Measurements from ENCODE around the gene GAS2L2. TPM values are rescaled to one million over a fixed set of nuclear protein-coding genes. Genes with fewer than 3 reads are reported as not detected.

GAS2L2 gene
- total and polyA plus RNA-seq, 2 experiments from 2014 or later: 0.06 TPM; not detected in 1

DNA sequence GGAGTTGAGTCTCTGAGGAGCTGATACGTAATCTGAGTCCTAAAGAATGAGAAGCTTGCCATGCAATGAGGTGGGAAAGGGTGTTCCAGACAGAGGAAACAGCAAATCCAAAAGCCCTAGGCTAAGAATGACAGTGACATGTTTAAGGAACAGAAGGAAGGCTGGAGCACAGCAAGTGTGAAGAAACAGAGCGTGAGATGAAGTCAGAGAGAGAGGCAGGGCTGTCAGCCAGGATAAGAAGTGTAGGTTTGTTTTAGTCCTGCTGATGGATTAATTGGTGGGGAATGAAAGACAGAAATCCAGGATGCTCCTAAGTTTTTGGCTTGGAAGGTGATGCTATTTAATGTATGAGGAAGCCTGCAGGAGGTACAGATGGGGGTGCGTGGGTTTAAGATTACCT is 27.9 kb upstream of the GAS2L2 start:
- Histone ChIP-seq H3K4me1 (ENCODE audit: insufficient read depth) (no peaks in the 10 kb centered on the region), H2AFZ (no peak overlapping the region), H3K79me2 (replicated peaks; ENCODE audit: insufficient read depth) (no peaks in the 10 kb centered on the region), H3K27me3 (ENCODE audit: insufficient read depth) (no peaks in the 10 kb centered on the region), H3K9me2 (ENCODE audit: insufficient read depth) (no peaks in the 10 kb centered on the region), H3K27ac (ENCODE audit: low read depth) (no peak overlapping the region), H3K36me3 (ENCODE audit: insufficient read depth) (no peaks in the 10 kb centered on the region), H3F3A (replicated peaks; ENCODE audit: low read depth) (no peaks in the 10 kb centered on the region), H3K4me3 (no peak overlapping the region), H3K4me2 (no peak overlapping the region), H4K20me1 (replicated peaks; ENCODE audit: insufficient read depth) (no peaks in the 10 kb centered on the region)
- H3K36me3 Mint-ChIP-seq (ENCODE audit: low read depth): no peaks in the 10 kb centered on the region
- H3K4me3 Mint-ChIP-seq: no peak overlapping the region; the same call in 2 of the 3 replicates
- ATAC-seq (no peak), DNase-seq (ENCODE audit: low spot score) (no peak)
- H3K4me1 Mint-ChIP-seq: no peaks in the 10 kb centered on the region
- H3K9me3 Mint-ChIP-seq: no peaks in the 10 kb centered on the region
- no peak overlapping the region for H3K27ac Mint-ChIP-seq
- TF ChIP-seq EZH2 (IDR thresholded peaks at IDR 0.05; ENCODE audit: low read depth, unreplicated experiment) (no peak), ZNF331 (CRISPR knock-in tag; IDR thresholded peaks at IDR 0.05; ENCODE audit: low read depth) (no peak), JUNB (IDR thresholded peaks at IDR 0.05; ENCODE audit: unreplicated experiment) (no peak), CREB1 (CRISPR knock-in tag; IDR thresholded peaks at IDR 0.05; ENCODE audit: low read depth) (no peak), EZH2phosphoT487 (IDR thresholded peaks at IDR 0.05; ENCODE audit: unreplicated experiment) (no peak), NANOG (IDR thresholded peaks at IDR 0.05; ENCODE audit: borderline replicate concordance) (no peak), STAT1 (IDR thresholded peaks at IDR 0.05; ENCODE audit: unreplicated experiment) (no peak), ZNF114 (CRISPR knock-in tag; IDR thresholded peaks at IDR 0.05) (no peak), POLR2AphosphoS5 (IDR thresholded peaks at IDR 0.05; ENCODE audit: low read depth) (no peak)
- TF ChIP-seq, protein P1, sequence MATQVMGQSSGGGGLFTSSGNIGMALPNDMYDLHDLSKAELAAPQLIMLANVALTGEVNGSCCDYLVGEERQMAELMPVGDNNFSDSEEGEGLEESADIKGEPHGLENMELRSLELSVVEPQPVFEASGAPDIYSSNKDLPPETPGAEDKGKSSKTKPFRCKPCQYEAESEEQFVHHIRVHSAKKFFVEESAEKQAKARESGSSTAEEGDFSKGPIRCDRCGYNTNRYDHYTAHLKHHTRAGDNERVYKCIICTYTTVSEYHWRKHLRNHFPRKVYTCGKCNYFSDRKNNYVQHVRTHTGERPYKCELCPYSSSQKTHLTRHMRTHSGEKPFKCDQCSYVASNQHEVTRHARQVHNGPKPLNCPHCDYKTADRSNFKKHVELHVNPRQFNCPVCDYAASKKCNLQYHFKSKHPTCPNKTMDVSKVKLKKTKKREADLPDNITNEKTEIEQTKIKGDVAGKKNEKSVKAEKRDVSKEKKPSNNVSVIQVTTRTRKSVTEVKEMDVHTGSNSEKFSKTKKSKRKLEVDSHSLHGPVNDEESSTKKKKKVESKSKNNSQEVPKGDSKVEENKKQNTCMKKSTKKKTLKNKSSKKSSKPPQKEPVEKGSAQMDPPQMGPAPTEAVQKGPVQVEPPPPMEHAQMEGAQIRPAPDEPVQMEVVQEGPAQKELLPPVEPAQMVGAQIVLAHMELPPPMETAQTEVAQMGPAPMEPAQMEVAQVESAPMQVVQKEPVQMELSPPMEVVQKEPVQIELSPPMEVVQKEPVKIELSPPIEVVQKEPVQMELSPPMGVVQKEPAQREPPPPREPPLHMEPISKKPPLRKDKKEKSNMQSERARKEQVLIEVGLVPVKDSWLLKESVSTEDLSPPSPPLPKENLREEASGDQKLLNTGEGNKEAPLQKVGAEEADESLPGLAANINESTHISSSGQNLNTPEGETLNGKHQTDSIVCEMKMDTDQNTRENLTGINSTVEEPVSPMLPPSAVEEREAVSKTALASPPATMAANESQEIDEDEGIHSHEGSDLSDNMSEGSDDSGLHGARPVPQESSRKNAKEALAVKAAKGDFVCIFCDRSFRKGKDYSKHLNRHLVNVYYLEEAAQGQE (IDR thresholded peaks at IDR 0.05; ENCODE audit: unreplicated experiment): no peak
- TF ChIP-seq, protein P2, sequence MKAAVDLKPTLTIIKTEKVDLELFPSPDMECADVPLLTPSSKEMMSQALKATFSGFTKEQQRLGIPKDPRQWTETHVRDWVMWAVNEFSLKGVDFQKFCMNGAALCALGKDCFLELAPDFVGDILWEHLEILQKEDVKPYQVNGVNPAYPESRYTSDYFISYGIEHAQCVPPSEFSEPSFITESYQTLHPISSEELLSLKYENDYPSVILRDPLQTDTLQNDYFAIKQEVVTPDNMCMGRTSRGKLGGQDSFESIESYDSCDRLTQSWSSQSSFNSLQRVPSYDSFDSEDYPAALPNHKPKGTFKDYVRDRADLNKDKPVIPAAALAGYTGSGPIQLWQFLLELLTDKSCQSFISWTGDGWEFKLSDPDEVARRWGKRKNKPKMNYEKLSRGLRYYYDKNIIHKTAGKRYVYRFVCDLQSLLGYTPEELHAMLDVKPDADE (IDR thresholded peaks at IDR 0.05): no peak
- TF ChIP-seq, protein P3, sequence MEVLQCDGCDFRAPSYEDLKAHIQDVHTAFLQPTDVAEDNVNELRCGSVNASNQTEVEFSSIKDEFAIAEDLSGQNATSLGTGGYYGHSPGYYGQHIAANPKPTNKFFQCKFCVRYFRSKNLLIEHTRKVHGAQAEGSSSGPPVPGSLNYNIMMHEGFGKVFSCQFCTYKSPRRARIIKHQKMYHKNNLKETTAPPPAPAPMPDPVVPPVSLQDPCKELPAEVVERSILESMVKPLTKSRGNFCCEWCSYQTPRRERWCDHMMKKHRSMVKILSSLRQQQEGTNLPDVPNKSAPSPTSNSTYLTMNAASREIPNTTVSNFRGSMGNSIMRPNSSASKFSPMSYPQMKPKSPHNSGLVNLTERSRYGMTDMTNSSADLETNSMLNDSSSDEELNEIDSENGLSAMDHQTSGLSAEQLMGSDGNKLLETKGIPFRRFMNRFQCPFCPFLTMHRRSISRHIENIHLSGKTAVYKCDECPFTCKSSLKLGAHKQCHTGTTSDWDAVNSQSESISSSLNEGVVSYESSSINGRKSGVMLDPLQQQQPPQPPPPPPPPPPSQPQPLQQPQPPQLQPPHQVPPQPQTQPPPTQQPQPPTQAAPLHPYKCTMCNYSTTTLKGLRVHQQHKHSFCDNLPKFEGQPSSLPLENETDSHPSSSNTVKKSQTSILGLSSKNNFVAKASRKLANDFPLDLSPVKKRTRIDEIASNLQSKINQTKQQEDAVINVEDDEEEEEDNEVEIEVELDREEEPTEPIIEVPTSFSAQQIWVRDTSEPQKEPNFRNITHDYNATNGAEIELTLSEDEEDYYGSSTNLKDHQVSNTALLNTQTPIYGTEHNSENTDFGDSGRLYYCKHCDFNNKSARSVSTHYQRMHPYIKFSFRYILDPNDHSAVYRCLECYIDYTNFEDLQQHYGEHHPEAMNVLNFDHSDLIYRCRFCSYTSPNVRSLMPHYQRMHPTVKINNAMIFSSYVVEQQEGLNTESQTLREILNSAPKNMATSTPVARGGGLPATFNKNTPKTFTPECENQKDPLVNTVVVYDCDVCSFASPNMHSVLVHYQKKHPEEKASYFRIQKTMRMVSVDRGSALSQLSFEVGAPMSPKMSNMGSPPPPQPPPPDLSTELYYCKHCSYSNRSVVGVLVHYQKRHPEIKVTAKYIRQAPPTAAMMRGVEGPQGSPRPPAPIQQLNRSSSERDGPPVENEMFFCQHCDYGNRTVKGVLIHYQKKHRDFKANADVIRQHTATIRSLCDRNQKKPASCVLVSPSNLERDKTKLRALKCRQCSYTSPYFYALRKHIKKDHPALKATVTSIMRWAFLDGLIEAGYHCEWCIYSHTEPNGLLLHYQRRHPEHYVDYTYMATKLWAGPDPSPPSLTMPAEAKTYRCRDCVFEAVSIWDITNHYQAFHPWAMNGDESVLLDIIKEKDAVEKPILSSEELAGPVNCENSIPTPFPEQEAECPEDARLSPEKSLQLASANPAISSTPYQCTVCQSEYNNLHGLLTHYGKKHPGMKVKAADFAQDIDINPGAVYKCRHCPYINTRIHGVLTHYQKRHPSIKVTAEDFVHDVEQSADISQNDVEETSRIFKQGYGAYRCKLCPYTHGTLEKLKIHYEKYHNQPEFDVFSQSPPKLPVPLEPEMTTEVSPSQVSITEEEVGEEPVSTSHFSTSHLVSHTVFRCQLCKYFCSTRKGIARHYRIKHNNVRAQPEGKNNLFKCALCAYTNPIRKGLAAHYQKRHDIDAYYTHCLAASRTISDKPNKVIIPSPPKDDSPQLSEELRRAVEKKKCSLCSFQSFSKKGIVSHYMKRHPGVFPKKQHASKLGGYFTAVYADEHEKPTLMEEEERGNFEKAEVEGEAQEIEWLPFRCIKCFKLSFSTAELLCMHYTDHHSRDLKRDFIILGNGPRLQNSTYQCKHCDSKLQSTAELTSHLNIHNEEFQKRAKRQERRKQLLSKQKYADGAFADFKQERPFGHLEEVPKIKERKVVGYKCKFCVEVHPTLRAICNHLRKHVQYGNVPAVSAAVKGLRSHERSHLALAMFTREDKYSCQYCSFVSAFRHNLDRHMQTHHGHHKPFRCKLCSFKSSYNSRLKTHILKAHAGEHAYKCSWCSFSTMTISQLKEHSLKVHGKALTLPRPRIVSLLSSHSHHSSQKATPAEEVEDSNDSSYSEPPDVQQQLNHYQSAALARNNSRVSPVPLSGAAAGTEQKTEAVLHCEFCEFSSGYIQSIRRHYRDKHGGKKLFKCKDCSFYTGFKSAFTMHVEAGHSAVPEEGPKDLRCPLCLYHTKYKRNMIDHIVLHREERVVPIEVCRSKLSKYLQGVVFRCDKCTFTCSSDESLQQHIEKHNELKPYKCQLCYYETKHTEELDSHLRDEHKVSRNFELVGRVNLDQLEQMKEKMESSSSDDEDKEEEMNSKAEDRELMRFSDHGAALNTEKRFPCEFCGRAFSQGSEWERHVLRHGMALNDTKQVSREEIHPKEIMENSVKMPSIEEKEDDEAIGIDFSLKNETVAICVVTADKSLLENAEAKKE (CRISPR knock-in tag; IDR thresholded peaks at IDR 0.05): no peak
- TF ChIP-seq, protein P4, sequence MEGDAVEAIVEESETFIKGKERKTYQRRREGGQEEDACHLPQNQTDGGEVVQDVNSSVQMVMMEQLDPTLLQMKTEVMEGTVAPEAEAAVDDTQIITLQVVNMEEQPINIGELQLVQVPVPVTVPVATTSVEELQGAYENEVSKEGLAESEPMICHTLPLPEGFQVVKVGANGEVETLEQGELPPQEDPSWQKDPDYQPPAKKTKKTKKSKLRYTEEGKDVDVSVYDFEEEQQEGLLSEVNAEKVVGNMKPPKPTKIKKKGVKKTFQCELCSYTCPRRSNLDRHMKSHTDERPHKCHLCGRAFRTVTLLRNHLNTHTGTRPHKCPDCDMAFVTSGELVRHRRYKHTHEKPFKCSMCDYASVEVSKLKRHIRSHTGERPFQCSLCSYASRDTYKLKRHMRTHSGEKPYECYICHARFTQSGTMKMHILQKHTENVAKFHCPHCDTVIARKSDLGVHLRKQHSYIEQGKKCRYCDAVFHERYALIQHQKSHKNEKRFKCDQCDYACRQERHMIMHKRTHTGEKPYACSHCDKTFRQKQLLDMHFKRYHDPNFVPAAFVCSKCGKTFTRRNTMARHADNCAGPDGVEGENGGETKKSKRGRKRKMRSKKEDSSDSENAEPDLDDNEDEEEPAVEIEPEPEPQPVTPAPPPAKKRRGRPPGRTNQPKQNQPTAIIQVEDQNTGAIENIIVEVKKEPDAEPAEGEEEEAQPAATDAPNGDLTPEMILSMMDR (conservative IDR thresholded peaks at IDR 0.05; ENCODE audit: low read depth in 2 of 2): no peak
- peaks cover 3% of the 10 kb centered on the region for H3K27me3 Mint-ChIP-seq (ENCODE audit: insufficient read depth, low read depth, poor library complexity)

Measured in GM23338 (cell line).